Neuronal stem cell (in vitro differentiated cells): ENCODE results near the gene PWWP2B.
A peak's percentile ranks its signal among the peaks of the same experiment; 100 is the strongest.

Experiments
- DNase-seq: peaks from one replicate; pipeline ENCODE4 v3.0.0-alpha.2; 2013; ENCODE audit warnings: low spot score
- H2AFZ ChIP-seq: one replicate; pipeline ENCODE4 v1.6.1; 2013; ENCODE audit warnings: mild to moderate bottlenecking, low read length, inconsistent platforms
- H2AK5ac ChIP-seq: 2 replicates; pipeline ENCODE4 v1.6.1; 2013; ENCODE audit warnings: low read depth, mild to moderate bottlenecking, inconsistent platforms, low read length, moderate library complexity, mixed read lengths
- H2BK120ac ChIP-seq: 2 replicates; pipeline ENCODE4 v1.6.1; 2013; ENCODE audit warnings: low read depth, mild to moderate bottlenecking, inconsistent platforms, low read length, moderate library complexity, mixed read lengths
- H2BK12ac ChIP-seq: one replicate; pipeline ENCODE4 v1.6.1; 2013; ENCODE audit warnings: low read length, inconsistent platforms
- H2BK15ac ChIP-seq: 2 replicates; pipeline ENCODE4 v1.6.1; 2013; ENCODE audit warnings: mild to moderate bottlenecking, low read length, inconsistent platforms, mixed read lengths
- H2BK5ac ChIP-seq: one replicate; pipeline ENCODE4 v1.6.1; 2013; ENCODE audit warnings: inconsistent platforms, mild to moderate bottlenecking, low read length, moderate library complexity
- H3K14ac ChIP-seq: one replicate; pipeline ENCODE4 v1.6.1; 2013; ENCODE audit warnings: low read length, inconsistent platforms
- H3K18ac ChIP-seq: 2 replicates; pipeline ENCODE4 v1.6.1; 2013; ENCODE audit warnings: low read length, inconsistent platforms
- H3K23ac ChIP-seq: 2 replicates; pipeline ENCODE4 v1.6.1; 2013; ENCODE audit warnings: low read depth, mild to moderate bottlenecking, mixed read lengths, low read length, inconsistent platforms; ENCODE audit not compliant: poor library complexity
- H3K27ac ChIP-seq: replicated peaks from 3 replicates; pipeline ENCODE4 v1.5.1; 2013; ENCODE audit warnings: low read length, inconsistent platforms
- H3K27me3 ChIP-seq, 3 experiments: 2 replicates each; pipeline ENCODE4 v1.6.1; 2013; ENCODE audit warnings: low read length in 3 of 3, mild to moderate bottlenecking in 2 of 3, inconsistent platforms in 1 of 3, low read depth in 1 of 3, mixed read lengths in 1 of 3, moderate library complexity in 1 of 3; ENCODE audit not compliant: control insufficient read depth in 3 of 3, insufficient read depth in 3 of 3
- H3K36me3 ChIP-seq, 2 donors: replicated peaks in 1 of 2; 2 replicates each; pipeline ENCODE4 v1.6.1; 2013; ENCODE audit warnings: low read length in 2 of 2; ENCODE audit not compliant: control insufficient read depth in 2 of 2, insufficient read depth in 2 of 2
- H3K4ac ChIP-seq: 2 replicates; pipeline ENCODE4 v1.6.1; 2013; ENCODE audit warnings: inconsistent platforms, mild to moderate bottlenecking, low read length, moderate library complexity
- H3K4me1 ChIP-seq, 2 donors: 1 replicate in 1 of 2; 2 replicates in 1 of 2; pipeline ENCODE4 v1.6.1; 2013; ENCODE audit warnings: low read length in 2 of 2, low read depth in 1 of 2; ENCODE audit not compliant: control insufficient read depth in 2 of 2, insufficient read depth in 1 of 2
- H3K4me2 ChIP-seq: one replicate; pipeline ENCODE4 v1.6.1; 2013; ENCODE audit warnings: mild to moderate bottlenecking, low read length, inconsistent platforms; ENCODE audit not compliant: insufficient read depth, poor library complexity, severe bottlenecking
- H3K4me3 ChIP-seq, 2 donors: 2 replicates each; pipeline ENCODE4 v1.5.1; 2013; ENCODE audit warnings: low read length in 2 of 2, mild to moderate bottlenecking in 2 of 2, inconsistent platforms in 1 of 2, moderate library complexity in 1 of 2
- H3K79me1 ChIP-seq: one replicate; pipeline ENCODE4 v1.6.1; 2013; ENCODE audit warnings: low read depth, mild to moderate bottlenecking, inconsistent platforms, low read length, moderate library complexity
- H3K9ac ChIP-seq: one replicate; pipeline ENCODE4 v1.6.1; 2013; ENCODE audit warnings: mild to moderate bottlenecking, low read depth, low read length, inconsistent platforms; ENCODE audit not compliant: poor library complexity
- H3K9me3 ChIP-seq, 2 donors: replicated peaks in 1 of 2; 2 replicates each; pipeline versions ENCODE3 to v1.6.1; 2013; ENCODE audit warnings: low read length in 2 of 2, mild to moderate bottlenecking in 2 of 2, inconsistent platforms in 1 of 2, low read depth in 1 of 2, mixed read lengths in 1 of 2, moderate library complexity in 1 of 2; ENCODE audit not compliant: control insufficient read depth in 2 of 2, insufficient read depth in 1 of 2
- H4K8ac ChIP-seq: one replicate; pipeline ENCODE4 v1.6.1; 2013; ENCODE audit warnings: low read depth, mild to moderate bottlenecking, inconsistent platforms, low read length, moderate library complexity
- H4K91ac ChIP-seq: one replicate; pipeline ENCODE4 v1.6.1; 2013; ENCODE audit warnings: low read length, low read depth, mild to moderate bottlenecking, inconsistent platforms; ENCODE audit not compliant: poor library complexity
- WGBS, 2 donors: extraction: QIAGEN DNeasy Blood & Tissue Kit; methylation state at CpG; one replicate each; pipeline ENCODE4 v1.1.7; 2013; ENCODE audit warnings: missing lambda C conversion rate in 2 of 2, mixed read lengths in 1 of 2; ENCODE audit not compliant: insufficient read length in 2 of 2, insufficient replicate concordance in 1 of 2; ENCODE audit errors: extremely low coverage in 2 of 2; 5-methylcytosine and 5-hydroxymethylcytosine counted together

PWWP2B gene

GRCh38 chr10:132440791-132441565 is 44.0 kb downstream of the PWWP2B start:
- H2AK5ac ChIP-seq, result peak overlapping the region; percentile 84
- H3K36me3 ChIP-seq, result no peaks in the 10 kb centered on the region
- peaks cover 7 to 11% of the 10 kb centered on the region in 2 donors for H3K9me3 ChIP-seq
- H3K27ac ChIP-seq, result no peak overlapping the region
- peak overlapping the region; percentile 81 for H2BK15ac ChIP-seq
- peaks cover 5% of the 10 kb centered on the region for H3K79me1 ChIP-seq
- H3K9ac ChIP-seq, result peak overlapping the region; percentile 70
- peak overlapping the region; percentile 84 for H3K4ac ChIP-seq
- H2BK12ac ChIP-seq, result peak overlapping the region; percentile 84
- no peak overlapping the region for H4K8ac ChIP-seq
- no peak overlapping the region for H3K4me2 ChIP-seq
- H3K23ac ChIP-seq, result no peak overlapping the region
- H2BK5ac ChIP-seq, result no peak overlapping the region
- H3K14ac ChIP-seq, result peak overlapping the region; percentile 56
- peak overlapping the region; percentile 76 for H3K18ac ChIP-seq
- no peak overlapping the region for H4K91ac ChIP-seq
- no peak overlapping the region for H2AFZ ChIP-seq
- H3K4me3 ChIP-seq, result no peak overlapping the region
- H3K4me1 ChIP-seq, result peaks cover 14 to 18% of the 10 kb centered on the region in 2 donors
- no peak overlapping the region for H2BK120ac ChIP-seq
- DNase-seq, result no peak
- WGBS, 2 donors, result no CpG with 5 or more reads among the region's 25 CpGs
- no peaks in the 10 kb centered on the region for H3K27me3 ChIP-seq

GRCh38 chr10:132441818-132442524 is 45.0 kb downstream of the PWWP2B start:
- H3K4me3 ChIP-seq, result peak overlapping the region in 1 of 2 donors; percentile 38
- peak overlapping the region; percentile 75 for H3K9ac ChIP-seq
- H2AK5ac ChIP-seq, result no peak overlapping the region
- H4K8ac ChIP-seq, result no peak overlapping the region
- H2AFZ ChIP-seq, result no peak overlapping the region
- peak overlapping the region; percentile 4 for H3K4ac ChIP-seq
- peaks cover 7 to 11% of the 10 kb centered on the region in 2 donors for H3K9me3 ChIP-seq
- H3K18ac ChIP-seq, result peak overlapping the region; percentile 76
- peaks cover 5% of the 10 kb centered on the region for H3K79me1 ChIP-seq
- H3K23ac ChIP-seq, result peak overlapping the region; percentile 32
- no peak overlapping the region for H2BK120ac ChIP-seq
- H2BK5ac ChIP-seq, result no peak overlapping the region
- no peak for DNase-seq
- no peaks in the 10 kb centered on the region for H3K36me3 ChIP-seq
- peak overlapping the region; percentile 24 for H2BK12ac ChIP-seq
- H4K91ac ChIP-seq, result no peak overlapping the region
- H2BK15ac ChIP-seq, result no peak overlapping the region
- WGBS, 2 donors, result no CpG with 5 or more reads among the region's 22 CpGs
- H3K27me3 ChIP-seq, result no peaks in the 10 kb centered on the region
- peaks cover 20 to 21% of the 10 kb centered on the region in 2 donors for H3K4me1 ChIP-seq
- no peak overlapping the region for H3K4me2 ChIP-seq
- no peak overlapping the region for H3K14ac ChIP-seq
- H3K27ac ChIP-seq, result no peak overlapping the region

- H2AFZ ChIP-seq, result no peak overlapping the region
- H3K27ac ChIP-seq, result no peak overlapping the region
- H2BK12ac ChIP-seq, result no peak overlapping the region
- no peak overlapping the region for H3K4ac ChIP-seq
- H3K23ac ChIP-seq, result no peak overlapping the region
- H3K14ac ChIP-seq, result no peak overlapping the region
- peaks cover 26% of the 10 kb centered on the region in 2 donors for H3K4me1 ChIP-seq
- H3K27me3 ChIP-seq, result no peaks in the 10 kb centered on the region
- no peaks in the 10 kb centered on the region for H3K36me3 ChIP-seq
- WGBS, 2 donors, result no CpG with 5 or more reads among the region's 10 CpGs
- H4K8ac ChIP-seq, result no peak overlapping the region
- H3K18ac ChIP-seq, result peak overlapping the region; percentile 89
- DNase-seq, result no peak
- peaks cover 7 to 11% of the 10 kb centered on the region in 2 donors for H3K9me3 ChIP-seq
- H2AK5ac ChIP-seq, result peak overlapping the region; percentile 98
- peak overlapping the region; percentile 58 for H2BK15ac ChIP-seq
- H3K9ac ChIP-seq, result no peak overlapping the region
- H2BK5ac ChIP-seq, result no peak overlapping the region
- no peak overlapping the region for H4K91ac ChIP-seq
- H3K4me3 ChIP-seq, result no peak overlapping the region
- no peak overlapping the region for H2BK120ac ChIP-seq
- no peak overlapping the region for H3K4me2 ChIP-seq
- H3K79me1 ChIP-seq, result peaks cover 5% of the 10 kb centered on the region
These were observed 45.6 kb downstream of the PWWP2B start for GRCh38 chr10:132442636-132443035.

- Histone ChIP-seq H3K4me1 (peaks cover 32% of the 10 kb centered on the region in 2 donors), H3K4ac (no peak overlapping the region), H3K18ac (peak overlapping the region; percentile 83), H3K4me2 (no peak overlapping the region), H2AK5ac (peak overlapping the region; percentile 84), H2AFZ (no peak overlapping the region), H2BK12ac (no peak overlapping the region), H3K23ac (no peak overlapping the region), H3K9me3 (peaks cover 7 to 11% of the 10 kb centered on the region in 2 donors), H3K27me3 (no peaks in the 10 kb centered on the region), H4K8ac (no peak overlapping the region), H3K14ac (no peak overlapping the region), H3K9ac (no peak overlapping the region), H2BK120ac (no peak overlapping the region), H3K79me1 (peaks cover 5% of the 10 kb centered on the region), H4K91ac (no peak overlapping the region), H2BK5ac (no peak overlapping the region), H3K27ac (no peak overlapping the region), H2BK15ac (no peak overlapping the region), H3K4me3 (no peak overlapping the region), H3K36me3 (no peaks in the 10 kb centered on the region)
- WGBS, 2 donors, result no CpG with 5 or more reads among the region's 10 CpGs
- no peak for DNase-seq
These were observed 46.6 kb downstream of the PWWP2B start for GRCh38 chr10:132443605-132443982.
